ENCODE results near the gene STXBP6.

DNA sequence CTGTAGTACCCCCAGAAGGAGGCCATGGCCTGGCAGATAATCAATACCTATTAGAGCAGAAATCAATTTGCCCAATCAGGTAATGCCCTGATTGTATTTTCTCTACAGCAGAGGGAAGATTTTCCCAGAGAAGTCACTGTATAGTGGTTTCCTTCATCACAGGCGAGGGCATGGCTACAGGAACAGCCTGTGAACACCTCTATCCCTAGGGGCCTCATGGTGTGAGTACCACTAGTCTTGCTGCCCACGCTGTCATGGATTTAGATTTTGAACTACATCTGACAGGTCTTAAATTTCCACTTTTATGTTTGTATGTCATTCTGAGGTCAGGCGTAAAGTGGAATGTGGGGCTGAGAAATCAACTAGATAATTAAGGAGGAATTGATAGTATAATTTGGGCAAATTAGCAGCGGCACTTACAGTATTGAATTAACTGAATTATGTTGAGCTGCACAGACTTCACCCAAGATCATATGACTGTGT, 42.4 kb upstream of the STXBP6 start:
- TF ChIP-seq, protein P1, sequence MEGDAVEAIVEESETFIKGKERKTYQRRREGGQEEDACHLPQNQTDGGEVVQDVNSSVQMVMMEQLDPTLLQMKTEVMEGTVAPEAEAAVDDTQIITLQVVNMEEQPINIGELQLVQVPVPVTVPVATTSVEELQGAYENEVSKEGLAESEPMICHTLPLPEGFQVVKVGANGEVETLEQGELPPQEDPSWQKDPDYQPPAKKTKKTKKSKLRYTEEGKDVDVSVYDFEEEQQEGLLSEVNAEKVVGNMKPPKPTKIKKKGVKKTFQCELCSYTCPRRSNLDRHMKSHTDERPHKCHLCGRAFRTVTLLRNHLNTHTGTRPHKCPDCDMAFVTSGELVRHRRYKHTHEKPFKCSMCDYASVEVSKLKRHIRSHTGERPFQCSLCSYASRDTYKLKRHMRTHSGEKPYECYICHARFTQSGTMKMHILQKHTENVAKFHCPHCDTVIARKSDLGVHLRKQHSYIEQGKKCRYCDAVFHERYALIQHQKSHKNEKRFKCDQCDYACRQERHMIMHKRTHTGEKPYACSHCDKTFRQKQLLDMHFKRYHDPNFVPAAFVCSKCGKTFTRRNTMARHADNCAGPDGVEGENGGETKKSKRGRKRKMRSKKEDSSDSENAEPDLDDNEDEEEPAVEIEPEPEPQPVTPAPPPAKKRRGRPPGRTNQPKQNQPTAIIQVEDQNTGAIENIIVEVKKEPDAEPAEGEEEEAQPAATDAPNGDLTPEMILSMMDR (IDR thresholded peaks at IDR 0.05; ENCODE audit: low read depth, low read length) = no peak
- TF ChIP-seq POLR2A (IDR thresholded peaks at IDR 0.05; ENCODE audit: extremely low read depth, insufficient read length) (no peak), MYC (IDR thresholded peaks at IDR 0.05; ENCODE audit: low read depth, low read length) (no peak)
- TF ChIP-seq, protein P2, sequence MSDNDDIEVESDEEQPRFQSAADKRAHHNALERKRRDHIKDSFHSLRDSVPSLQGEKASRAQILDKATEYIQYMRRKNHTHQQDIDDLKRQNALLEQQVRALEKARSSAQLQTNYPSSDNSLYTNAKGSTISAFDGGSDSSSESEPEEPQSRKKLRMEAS (IDR thresholded peaks at IDR 0.05; ENCODE audit: low read depth, low read length) = no peak

All from NB4 (cell line).